ENCODE results near the gene SLC10A7.

DNA sequence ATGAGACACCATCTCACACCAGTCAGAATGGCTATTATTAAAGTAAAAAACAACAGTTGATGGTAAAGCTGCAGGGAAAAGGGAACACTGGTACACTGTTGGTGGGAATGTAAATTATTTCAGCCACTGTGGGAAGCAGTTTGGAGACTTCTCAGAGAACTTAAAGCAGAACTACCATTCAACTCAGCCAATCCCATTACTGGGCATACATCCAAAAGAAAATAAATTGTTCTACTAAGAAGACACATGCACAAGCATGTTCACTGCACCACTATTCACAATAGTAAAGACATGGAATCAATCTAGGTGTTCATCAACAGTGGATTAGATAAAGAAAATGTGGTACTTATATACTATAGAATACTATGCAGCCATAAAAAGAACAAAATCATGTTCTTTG is 172.4 kb downstream of the SLC10A7 start:
- no peak for TF ChIP-seq POLR2AphosphoS5 (IDR thresholded peaks at IDR 0.05)
- TF ChIP-seq, protein P1, sequence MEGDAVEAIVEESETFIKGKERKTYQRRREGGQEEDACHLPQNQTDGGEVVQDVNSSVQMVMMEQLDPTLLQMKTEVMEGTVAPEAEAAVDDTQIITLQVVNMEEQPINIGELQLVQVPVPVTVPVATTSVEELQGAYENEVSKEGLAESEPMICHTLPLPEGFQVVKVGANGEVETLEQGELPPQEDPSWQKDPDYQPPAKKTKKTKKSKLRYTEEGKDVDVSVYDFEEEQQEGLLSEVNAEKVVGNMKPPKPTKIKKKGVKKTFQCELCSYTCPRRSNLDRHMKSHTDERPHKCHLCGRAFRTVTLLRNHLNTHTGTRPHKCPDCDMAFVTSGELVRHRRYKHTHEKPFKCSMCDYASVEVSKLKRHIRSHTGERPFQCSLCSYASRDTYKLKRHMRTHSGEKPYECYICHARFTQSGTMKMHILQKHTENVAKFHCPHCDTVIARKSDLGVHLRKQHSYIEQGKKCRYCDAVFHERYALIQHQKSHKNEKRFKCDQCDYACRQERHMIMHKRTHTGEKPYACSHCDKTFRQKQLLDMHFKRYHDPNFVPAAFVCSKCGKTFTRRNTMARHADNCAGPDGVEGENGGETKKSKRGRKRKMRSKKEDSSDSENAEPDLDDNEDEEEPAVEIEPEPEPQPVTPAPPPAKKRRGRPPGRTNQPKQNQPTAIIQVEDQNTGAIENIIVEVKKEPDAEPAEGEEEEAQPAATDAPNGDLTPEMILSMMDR (IDR thresholded peaks at IDR 0.05) = no peak
